ENCODE measurements around the gene SLC4A8.
"Not testable (repeated sequence)": the region's sequence is repeated elsewhere in the genome, so short reads cannot be mapped to it uniquely, and the experiment has no call there.

Gene SLC4A8

GRCh38 chr12:51430196-51430895 lies 5.7 kb downstream of the SLC4A8 start:
- DNase-seq: no peak

DNA sequence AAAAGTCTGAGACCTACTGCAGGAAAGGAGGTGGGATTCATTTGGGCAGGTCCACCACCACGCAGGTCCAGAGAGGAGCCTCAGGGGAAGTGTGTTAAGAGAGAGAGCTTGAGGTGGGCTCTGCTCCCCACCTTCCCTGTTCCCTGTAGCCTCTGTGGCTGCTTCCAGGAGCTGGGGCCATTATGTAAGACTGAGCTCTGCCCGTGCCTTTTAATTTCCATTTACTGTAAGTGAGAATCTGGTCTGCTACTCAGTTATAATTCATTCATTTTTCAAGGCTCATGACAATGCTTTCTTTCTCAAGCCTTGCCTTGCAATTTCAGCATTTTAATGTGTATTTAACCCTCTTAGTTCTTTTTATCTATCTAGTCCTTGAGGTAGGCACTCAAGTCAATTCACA lies 8.3 kb downstream of the SLC4A8 start:
- no peak for DNase-seq

- no peak for DNase-seq
These were observed 9.7 kb downstream of the SLC4A8 start for GRCh38 chr12:51434305-51434704.

DNA sequence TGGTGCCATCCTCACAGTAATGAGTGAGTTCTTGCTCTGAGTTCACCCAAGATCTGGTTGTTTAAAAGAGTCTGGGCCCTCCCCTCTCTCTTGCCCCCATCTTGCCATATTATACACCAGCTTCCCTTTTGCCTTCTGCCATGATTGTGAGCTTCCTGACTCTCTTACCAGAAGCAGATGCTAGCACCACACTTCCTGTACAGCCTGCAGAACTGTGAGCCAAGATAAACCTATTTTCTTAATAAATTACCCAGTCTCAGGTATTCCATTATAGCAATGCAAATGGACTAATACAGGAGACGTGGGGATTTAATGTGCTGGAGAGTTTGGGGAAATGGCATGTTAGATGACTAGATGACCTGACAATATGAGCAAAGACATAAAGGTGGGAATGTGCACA lies 12.8 kb downstream of the SLC4A8 start:
- DNase-seq: no peak

DNA sequence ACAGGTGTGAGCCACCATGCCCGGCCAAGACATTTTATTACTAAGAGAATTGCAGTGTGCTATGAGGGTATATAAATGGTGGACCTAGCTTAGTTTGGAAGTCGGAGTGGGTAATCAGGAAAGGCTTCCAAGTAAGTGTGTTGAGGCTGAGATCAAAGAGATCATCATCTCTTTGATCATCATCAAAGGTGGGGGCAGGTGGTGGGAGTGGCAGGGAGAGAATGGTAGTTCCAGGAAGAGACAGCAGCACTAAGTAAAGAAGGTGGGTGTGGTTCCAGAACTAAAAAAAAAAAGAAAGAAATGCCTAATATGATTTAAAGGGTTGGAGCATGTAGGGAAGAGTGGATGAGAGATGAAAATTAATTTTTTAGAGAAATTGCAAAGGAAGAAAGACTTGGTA lies 14.7 kb downstream of the SLC4A8 start:
- no peak for DNase-seq

DNA sequence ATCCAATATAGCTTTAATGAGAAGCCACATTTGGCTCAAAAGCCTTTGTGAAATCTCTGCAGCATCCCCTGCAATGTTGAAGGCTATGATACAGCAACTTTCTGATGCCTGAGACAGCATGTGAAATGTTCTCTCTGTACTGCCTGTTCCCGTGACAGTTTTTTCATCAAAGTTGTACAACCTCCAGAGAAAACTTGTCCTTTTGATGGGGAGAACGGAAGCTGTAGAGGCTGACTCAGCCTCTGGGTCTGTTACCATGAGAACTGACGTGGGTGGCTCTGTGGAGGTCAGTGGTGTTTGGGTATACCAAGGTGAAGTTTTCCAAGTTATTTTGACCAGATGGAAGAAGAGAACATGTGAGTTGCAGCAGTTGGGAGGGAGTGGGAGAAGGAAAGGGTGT lies 17.0 kb downstream of the SLC4A8 start:
- DNase-seq: no peak

DNA sequence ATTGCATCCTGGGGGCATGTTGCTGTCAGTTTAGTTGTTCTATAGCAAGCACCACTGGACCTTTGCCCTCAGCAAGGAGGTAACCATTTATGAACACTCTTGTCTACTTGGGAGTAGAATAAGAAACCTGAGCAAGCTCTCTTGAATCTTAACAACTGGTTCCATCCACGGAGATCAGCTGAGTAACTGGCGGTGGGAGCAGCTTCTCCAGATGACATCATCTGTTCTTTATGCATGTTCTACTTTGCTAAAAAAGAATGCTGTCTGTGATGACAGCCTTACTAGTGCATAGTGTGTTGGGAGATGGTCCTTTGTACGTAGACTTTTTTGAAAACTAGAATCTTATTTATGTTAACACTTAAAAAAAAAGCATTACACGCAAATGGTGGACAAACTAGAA lies 17.7 kb downstream of the SLC4A8 start:
- no peak for DNase-seq

DNA sequence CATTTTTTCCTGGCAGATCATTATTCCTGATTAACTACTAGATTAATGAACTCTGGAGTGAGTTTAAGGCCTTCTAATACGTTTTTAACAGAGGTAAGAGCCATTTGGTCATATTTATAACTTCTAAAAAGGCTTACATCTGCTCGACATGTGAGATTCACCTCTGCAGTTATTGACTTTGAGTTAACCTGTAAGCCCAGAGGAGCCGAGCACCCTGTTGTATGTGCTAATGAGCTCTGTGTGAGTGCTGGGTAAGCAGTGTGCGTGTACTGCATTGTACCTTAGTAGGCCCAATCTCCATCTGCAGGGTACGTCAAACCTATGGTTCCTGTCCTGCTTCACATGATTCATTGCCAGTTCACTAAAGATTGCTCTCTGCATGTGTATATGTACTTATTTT lies 18.9 kb downstream of the SLC4A8 start:
- DNase-seq: no peak

DNA sequence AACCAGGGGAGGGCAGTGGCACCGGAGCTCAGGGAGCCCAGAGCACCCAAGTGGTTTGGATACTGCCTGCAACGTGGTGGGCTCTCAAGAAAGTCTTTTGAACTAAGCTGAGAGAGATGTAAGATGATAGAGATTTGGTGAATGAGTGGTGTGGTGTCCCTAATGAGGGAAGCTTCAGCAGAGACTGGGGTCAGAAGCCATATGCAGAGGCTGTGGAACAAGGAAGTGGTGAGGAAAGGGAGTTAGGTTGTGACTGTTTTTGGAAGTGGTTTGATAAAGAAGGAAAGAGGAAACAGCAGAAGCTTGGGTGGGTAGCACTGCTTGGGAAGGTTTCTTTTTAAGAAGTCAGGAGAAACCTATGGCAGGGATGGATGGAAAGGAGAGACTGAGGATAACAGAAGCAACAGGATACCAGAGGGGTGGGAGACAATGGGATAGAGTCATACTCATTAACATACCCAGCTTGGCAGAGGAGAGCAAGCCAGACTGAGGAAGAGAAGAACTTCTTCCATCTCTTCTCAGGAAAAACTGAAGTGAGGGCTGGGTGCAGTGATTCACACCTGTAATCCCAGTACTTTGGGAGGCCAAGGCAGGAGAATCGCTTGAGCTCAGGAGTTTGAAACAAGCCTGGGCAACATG lies 24.1 kb downstream of the SLC4A8 start:
- no peak for DNase-seq

GRCh38 chr12:51449580-51450246 lies 25.1 kb downstream of the SLC4A8 start:
- DNase-seq: no peak

- no peak for DNase-seq
These were observed 25.7 kb downstream of the SLC4A8 start for GRCh38 chr12:51450333-51450732.

DNA sequence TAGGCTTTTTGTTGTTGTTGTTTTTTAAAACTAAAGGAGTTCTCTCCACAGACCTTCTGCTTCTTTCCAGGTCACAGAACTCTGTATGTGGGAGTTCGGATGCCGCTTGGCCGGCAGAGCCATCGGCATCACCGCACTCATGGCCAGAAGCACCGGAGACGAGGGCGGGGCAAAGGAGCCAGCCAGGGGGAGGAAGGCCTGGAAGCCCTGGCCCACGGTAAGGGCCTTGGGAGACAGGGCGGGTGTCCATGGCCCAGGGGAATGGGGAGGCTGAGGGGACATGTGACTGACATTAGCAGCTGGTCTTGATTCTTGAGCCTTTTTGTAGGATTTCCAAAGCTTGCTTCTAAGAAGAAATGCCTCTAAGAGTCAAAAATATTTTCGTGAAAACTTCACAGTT lies 26.2 kb downstream of the SLC4A8 start:
- no peak for DNase-seq

DNA sequence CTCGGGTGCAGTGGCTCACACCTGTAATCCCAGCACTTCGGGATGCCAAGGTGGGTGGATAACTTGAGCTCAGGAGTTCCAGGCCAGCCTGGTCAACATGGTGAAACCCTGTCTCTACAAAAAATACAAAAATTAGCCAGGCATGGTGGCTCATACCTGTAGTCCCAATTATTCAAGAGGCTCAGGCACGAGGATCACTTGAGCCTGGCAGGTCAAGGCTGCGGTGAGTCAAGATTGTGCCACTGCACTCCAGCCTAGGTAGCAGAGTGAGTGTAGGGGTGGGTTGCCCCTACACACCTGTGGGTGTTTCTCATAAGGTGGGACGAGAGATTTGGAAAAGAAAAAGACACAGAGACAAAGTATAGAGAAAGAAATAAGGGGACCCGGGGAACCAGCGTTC lies 29.4 kb downstream of the SLC4A8 start:
- DNase-seq: not testable (repeated sequence)

DNA sequence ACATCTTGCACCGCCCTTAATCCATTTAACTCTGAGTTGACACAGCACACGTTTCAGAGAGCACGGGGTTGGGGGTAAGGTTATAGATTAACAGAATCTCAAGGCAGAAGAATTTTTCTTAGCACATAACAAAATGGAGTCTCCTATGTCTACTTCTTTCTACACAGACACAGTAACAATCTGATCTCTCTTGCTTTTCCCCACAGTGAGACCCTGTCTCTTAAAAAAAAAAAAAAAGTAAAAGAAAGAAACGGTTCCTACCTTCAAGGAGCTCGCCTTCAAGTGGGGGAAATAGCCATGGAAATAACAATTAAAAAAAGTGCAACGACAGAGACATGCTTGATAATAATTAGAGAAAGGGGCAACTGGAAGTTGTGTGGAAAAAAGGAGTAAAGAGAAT lies 30.4 kb downstream of the SLC4A8 start:
- DNase-seq: not testable (repeated sequence)

GRCh38 chr12:51458635-51459034 lies 34.0 kb downstream of the SLC4A8 start:
- DNase-seq: no peak

GRCh38 chr12:51460519-51460918 lies 35.9 kb downstream of the SLC4A8 start:
- no peak for DNase-seq

DNA sequence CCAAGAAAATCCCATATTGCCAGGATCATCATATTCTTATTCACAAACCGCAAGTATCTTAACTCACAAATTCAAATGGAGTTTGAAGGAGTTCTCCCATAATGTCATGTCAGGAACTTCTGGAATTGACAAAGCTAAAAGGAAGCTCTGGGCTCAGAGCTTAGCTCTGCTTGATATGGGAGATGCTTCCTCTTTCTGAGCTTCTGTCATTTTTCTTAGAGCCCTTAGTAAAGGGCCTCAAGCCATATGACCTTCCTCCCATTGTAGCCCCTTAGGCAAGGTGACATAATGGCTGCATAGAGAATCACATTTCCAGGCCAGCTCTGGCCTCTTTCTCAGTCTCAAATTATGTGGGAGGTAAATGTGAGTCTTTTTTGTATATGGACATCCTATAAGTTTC lies 40.9 kb downstream of the SLC4A8 start:
- no peak for DNase-seq

DNA sequence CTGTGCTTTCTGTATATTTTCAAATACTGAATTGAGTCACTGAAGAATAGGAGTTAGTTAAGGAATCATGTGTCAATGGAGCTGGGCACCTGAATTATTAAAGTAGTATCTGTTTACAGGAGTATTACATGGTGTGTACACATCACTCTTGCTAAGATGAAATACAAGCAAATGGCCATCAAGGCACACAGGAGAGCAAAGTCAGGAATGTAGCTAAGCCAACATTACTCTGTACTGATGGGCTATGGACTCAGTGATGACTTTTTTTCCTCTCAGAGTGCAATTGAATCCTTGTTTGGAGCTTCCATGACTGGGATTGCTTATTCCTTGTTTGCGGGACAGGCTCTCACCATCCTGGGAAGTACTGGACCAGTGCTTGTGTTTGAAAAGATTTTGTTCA lies 45.5 kb downstream of the SLC4A8 start:
- DNase-seq: no peak

GRCh38 chr12:51471111-51471864 lies 46.7 kb downstream of the SLC4A8 start:
- no peak for DNase-seq

- DNase-seq: no peak
These were observed 48.4 kb downstream of the SLC4A8 start for GRCh38 chr12:51472984-51473383.

DNA sequence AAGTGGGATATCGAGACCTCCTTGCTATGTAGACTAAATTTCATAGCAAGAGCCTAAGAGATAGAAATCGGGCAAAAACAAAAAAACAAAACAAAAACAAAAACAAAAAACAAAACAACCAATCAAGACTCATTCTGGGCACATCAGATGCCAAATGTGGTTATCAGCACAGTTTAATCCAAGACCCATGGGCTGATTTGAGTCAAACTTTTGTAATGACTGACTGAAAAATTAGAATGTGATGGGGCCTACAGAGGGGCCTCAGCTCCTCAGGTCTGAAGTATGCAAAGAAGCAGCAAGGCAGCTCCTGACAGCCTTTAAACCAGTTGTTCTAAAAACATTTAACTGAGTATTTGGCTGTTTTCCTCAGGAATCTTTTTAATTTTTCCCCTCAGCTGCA lies 49.3 kb downstream of the SLC4A8 start:
- DNase-seq: no peak

DNA sequence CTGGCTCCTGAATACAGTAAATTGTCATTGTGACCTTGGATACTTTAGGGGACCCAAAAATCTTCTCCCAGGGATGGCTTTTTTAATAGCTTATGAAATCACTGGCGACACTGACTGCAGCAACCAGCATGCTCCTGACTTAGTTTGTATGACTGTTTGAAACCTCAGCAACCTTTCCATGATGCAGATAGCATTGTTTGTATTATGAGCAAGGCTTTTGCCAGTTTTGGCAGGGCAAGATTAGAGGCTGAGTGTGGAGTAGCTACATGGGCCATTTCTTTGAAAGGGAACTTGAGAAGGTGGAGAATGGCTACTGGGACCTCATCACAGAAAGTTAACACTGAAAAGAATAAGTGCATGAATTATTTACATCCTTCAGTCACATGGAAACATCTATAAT lies 50.9 kb downstream of the SLC4A8 start:
- no peak for DNase-seq

DNA sequence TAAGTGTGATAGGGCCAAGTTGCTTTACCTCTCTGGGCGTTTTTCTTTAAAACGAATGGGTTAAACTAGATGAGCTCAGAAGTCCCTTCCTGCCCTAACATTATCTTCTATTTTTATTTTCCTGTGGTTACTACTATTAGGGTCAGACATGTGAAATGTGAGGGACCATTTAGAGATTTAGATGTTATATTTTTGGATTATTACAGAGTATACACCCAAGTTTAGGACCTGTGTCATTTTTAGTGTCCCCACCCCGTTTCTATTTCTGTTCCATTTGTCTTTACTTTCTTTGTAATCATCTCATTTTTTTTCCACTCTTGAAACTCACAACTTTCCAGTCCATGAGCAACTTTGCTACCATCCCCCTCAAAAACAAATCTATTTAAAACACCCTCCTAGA lies 56.3 kb downstream of the SLC4A8 start:
- DNase-seq: no peak

Measured in stimulated activated CD4-positive, alpha-beta T cell treated with anti-CD3 and anti-CD28 coated beads, Interleukin-12 subunit alpha, Interleukin-12 subunit beta, amount 100 ng/mL, for 4 hours (primary cell).